ENCODE results near the gene UBE2QL1. TPM values are rescaled to one million over a fixed set of nuclear protein-coding genes. Genes with fewer than 3 reads are reported as not detected.

The UBE2QL1 gene
- total RNA-seq, 1 experiment from 2014 or later, result 0.50 TPM

GRCh38 chr5:6448622-6449464, at the start of gene UBE2QL1 (continued):
- TF ChIP-seq MLX (CRISPR knock-in tag; IDR thresholded peaks at IDR 0.05), result no peak
- no peak for TF ChIP-seq NR2C2 (CRISPR knock-in tag; IDR thresholded peaks at IDR 0.05)
- no peak for TF ChIP-seq ZNF263 (CRISPR knock-in tag; IDR thresholded peaks at IDR 0.05; ENCODE audit: low read depth)
- TF ChIP-seq FOXP4 (CRISPR knock-in tag; IDR thresholded peaks at IDR 0.05), result peak; percentile 28; the same call in 1 of the 2 replicates
- TF ChIP-seq USF2 (CRISPR knock-in tag; IDR thresholded peaks at IDR 0.05), result 0 out of 2 replicates have a peak, but pooled peaks have one; percentile 17
- no peak for TF ChIP-seq ZNF281 (CRISPR knock-in tag; IDR thresholded peaks at IDR 0.05)
- 0 out of 2 replicates have a peak, but pooled peaks have one; percentile 37 for TF ChIP-seq CBFB (CRISPR knock-in tag; IDR thresholded peaks at IDR 0.05; ENCODE audit: low read depth)

GRCh38 chr5:6399980-6400910, 48.4 kb upstream of the UBE2QL1 start:
- Mint-ChIP-seq H3K27ac (no peak overlapping the region), H3K4me3 (no peak overlapping the region), H3K4me1 (peaks cover 3% of the 10 kb centered on the region; the same call in 1 of the 2 replicates), H3K9me3 (peaks cover 6% of the 10 kb centered on the region), H3K36me3 (no peaks in the 10 kb centered on the region), H3K27me3 (ENCODE audit: low read depth) (no peaks in the 10 kb centered on the region; the same call in none of the 2 replicates)
- ATAC-seq (no peak), DNase-seq (ENCODE audit: low spot score) (no peak)
- ChIA-PET POLR2A (no interaction called here), CTCF (no interaction called here)
- TF ChIP-seq OVOL2 (CRISPR knock-in tag; IDR thresholded peaks at IDR 0.05; ENCODE audit: borderline replicate concordance) (no peak), GABPB1 (CRISPR knock-in tag; IDR thresholded peaks at IDR 0.05) (no peak), NFE2L1 (CRISPR knock-in tag; IDR thresholded peaks at IDR 0.05) (no peak), ATF1 (CRISPR knock-in tag; IDR thresholded peaks at IDR 0.05) (no peak), ZMAT4 (CRISPR knock-in tag; IDR thresholded peaks at IDR 0.05) (no peak), IRF1 (CRISPR knock-in tag; IDR thresholded peaks at IDR 0.05) (no peak), ATF6 (CRISPR knock-in tag; IDR thresholded peaks at IDR 0.05) (no peak), TCF7 (CRISPR knock-in tag; IDR thresholded peaks at IDR 0.05; ENCODE audit: low read depth) (no peak), ZNF232 (CRISPR knock-in tag; IDR thresholded peaks at IDR 0.05) (no peak), JAZF1 (CRISPR knock-in tag; IDR thresholded peaks at IDR 0.05) (no peak), PRRX2 (CRISPR knock-in tag; IDR thresholded peaks at IDR 0.05) (no peak), ZNF396 (CRISPR knock-in tag; IDR thresholded peaks at IDR 0.05; ENCODE audit: borderline replicate concordance) (no peak), ATF2 (CRISPR knock-in tag; IDR thresholded peaks at IDR 0.05; ENCODE audit: borderline replicate concordance, low read depth) (no peak), ZNF121 (CRISPR knock-in tag; IDR thresholded peaks at IDR 0.05) (no peak)

Data from WTC11 (cell line).